HG03432 (cell line): ENCODE data around the gene CADPS.

ENCODE experiments used
- ATAC-seq: cut with Tn5 transposase; IDR thresholded peaks from one replicate; pipeline ENCODE4 v1.9.1; 2021; ENCODE audit warnings: mild to moderate bottlenecking, moderate library complexity; ENCODE audit not compliant: unreplicated experiment

Gene CADPS

GRCh38 chr3:62873761-62874710 lies 1.2 kb downstream of the CADPS start:
- ATAC-seq: no peak

GRCh38 chr3:62873451-62873760 lies 1.8 kb downstream of the CADPS start:
- ATAC-seq: no peak

GRCh38 chr3:62872318-62872717 lies 2.9 kb downstream of the CADPS start:
- ATAC-seq: no peak

- no peak for ATAC-seq
Observed at GRCh38 chr3:62870321-62870720, 4.9 kb downstream of the CADPS start.

GRCh38 chr3:62863648-62864047 lies 11.6 kb downstream of the CADPS start:
- no peak for ATAC-seq

- no peak for ATAC-seq
Observed at GRCh38 chr3:62859203-62859791, 15.9 kb downstream of the CADPS start.

GRCh38 chr3:62845996-62846395 lies 29.2 kb downstream of the CADPS start:
- no peak for ATAC-seq

GRCh38 chr3:62843508-62843907 lies 31.7 kb downstream of the CADPS start:
- no peak for ATAC-seq

GRCh38 chr3:62839748-62840147 lies 35.5 kb downstream of the CADPS start:
- ATAC-seq: no peak

GRCh38 chr3:62837145-62837787 lies 38.0 kb downstream of the CADPS start:
- ATAC-seq: no peak

- peak; percentile 73 for ATAC-seq
Observed at GRCh38 chr3:62835554-62836236, 39.5 kb downstream of the CADPS start.

GRCh38 chr3:62833538-62833937 lies 41.7 kb downstream of the CADPS start:
- no peak for ATAC-seq

- no peak for ATAC-seq
Observed at GRCh38 chr3:62832553-62832952, 42.7 kb downstream of the CADPS start.

GRCh38 chr3:62830727-62831322 lies 44.4 kb downstream of the CADPS start:
- ATAC-seq: no peak

- no peak for ATAC-seq
Observed at GRCh38 chr3:62827550-62827949, 47.7 kb downstream of the CADPS start.

- ATAC-seq: no peak
Observed at GRCh38 chr3:62824965-62825592, 50.1 kb downstream of the CADPS start.

- ATAC-seq: no peak
Observed at GRCh38 chr3:62823461-62824050, 51.7 kb downstream of the CADPS start.

- ATAC-seq: no peak
Observed at GRCh38 chr3:62822905-62823304, 52.3 kb downstream of the CADPS start.

GRCh38 chr3:62818347-62818746 lies 56.9 kb downstream of the CADPS start:
- peak; percentile 75 for ATAC-seq

- no peak for ATAC-seq
Observed at GRCh38 chr3:62817678-62818077, 57.5 kb downstream of the CADPS start.
